Neural cell (in vitro differentiated cells): ENCODE data around the gene NKX3-2. TPM values are rescaled to one million over a fixed set of nuclear protein-coding genes. Genes with fewer than 3 reads are reported as not detected.

Experiments
- H2AFZ ChIP-seq: fragments of 200-600, 300-800 bp; sonication (generic), shearing (Covaris generic); 2 replicates; pipeline ENCODE4 v1.6.0; 2014; ENCODE audit warnings: low read depth, mild to moderate bottlenecking, antibody characterized with exemption, low read length, moderate library complexity
- H3F3A ChIP-seq: fragments of 200-600 bp; shearing (Covaris generic); 2 replicates; pipeline ENCODE4 v1.6.1; 2016; ENCODE audit warnings: mild to moderate bottlenecking, moderate library complexity, mixed read lengths, antibody characterized with exemption, low read length; ENCODE audit not compliant: insufficient read depth, poor library complexity, severe bottlenecking
- H3K27ac ChIP-seq: fragments of 200-600, 300-800 bp; sonication (generic), shearing (Covaris generic); 2 replicates; pipeline ENCODE4 v1.5.1; 2014; ENCODE audit warnings: mild to moderate bottlenecking, low read length, moderate library complexity
- H3K27me3 ChIP-seq: fragments of 300-800, 200-600 bp; sonication (generic), shearing (Covaris generic); 2 replicates; pipeline ENCODE4 v1.6.0; 2014; ENCODE audit warnings: mild to moderate bottlenecking, low read depth, low read length, moderate library complexity; ENCODE audit not compliant: insufficient read depth
- H3K36me3 ChIP-seq: fragments of 300-800, 200-600 bp; sonication (generic), shearing (Covaris generic); 2 replicates; pipeline ENCODE4 v1.5.1; 2014; ENCODE audit warnings: mild to moderate bottlenecking, antibody characterized with exemption, low read length, moderate library complexity; ENCODE audit not compliant: insufficient read depth
- H3K4me2 ChIP-seq: fragments of 300-800, 200-600 bp; sonication (generic), shearing (Covaris generic); 2 replicates; pipeline ENCODE4 v1.6.0; 2014; ENCODE audit warnings: mild to moderate bottlenecking, low read length
- H3K4me3 ChIP-seq: fragments of 300-800, 200-600 bp; sonication (generic), shearing (Covaris generic); 2 replicates; pipeline ENCODE4 v1.5.1; 2014; ENCODE audit warnings: mild to moderate bottlenecking, low read length, moderate library complexity
- H3K79me2 ChIP-seq: fragments of 200-600 bp; shearing (Covaris generic); replicated peaks from 2 replicates; pipeline ENCODE4 v1.6.0; 2014; ENCODE audit warnings: mild to moderate bottlenecking, low read length, moderate library complexity; ENCODE audit not compliant: insufficient read depth
- H3K9ac ChIP-seq: fragments of 300-800, 200-600 bp; sonication (generic), shearing (Covaris generic); 2 replicates; pipeline ENCODE4 v1.6.1; 2016; ENCODE audit warnings: mild to moderate bottlenecking, low read length, mixed read lengths
- H3K9me2 ChIP-seq: fragments of 200-600 bp; shearing (Covaris generic); 2 replicates; pipeline ENCODE4 v1.6.1; 2016; ENCODE audit warnings: mild to moderate bottlenecking, low read length, mixed read lengths; ENCODE audit not compliant: insufficient read depth
- H3K9me3 ChIP-seq: fragments of 200-600, 300-800 bp; sonication (generic), shearing (Covaris generic); 2 replicates; pipeline ENCODE4 v1.6.1; 2016; ENCODE audit warnings: mild to moderate bottlenecking, mixed run types, low read length, moderate library complexity, mixed read lengths
- H4K20me1 ChIP-seq: fragments of 200-600 bp; shearing (Covaris generic); 2 replicates; pipeline ENCODE4 v1.6.1; 2016; ENCODE audit warnings: mild to moderate bottlenecking, mixed run types; ENCODE audit not compliant: insufficient read depth
- EP300 ChIP-seq: fragments of 450-650 bp; conservative IDR thresholded peaks from 2 replicates; pipeline ENCODE4 v1.6.1; 2014; ENCODE audit warnings: antibody characterized with exemption, mild to moderate bottlenecking, moderate library complexity; ENCODE audit not compliant: poor library complexity, severe bottlenecking
- EZH2 ChIP-seq: fragments of 200-600, 300-800 bp; shearing (Covaris generic), sonication (generic); IDR thresholded peaks from 2 replicates; pipeline ENCODE4 v1.6.1; 2014; ENCODE audit warnings: antibody characterized with exemption, low read length, borderline replicate concordance, mild to moderate bottlenecking; ENCODE audit not compliant: insufficient read depth, poor library complexity, severe bottlenecking
- MXI1 ChIP-seq: fragments of 450-650 bp; conservative IDR thresholded peaks from 2 replicates; pipeline ENCODE4 v1.6.1; 2014; ENCODE audit warnings: antibody characterized with exemption, mild to moderate bottlenecking; ENCODE audit not compliant: poor library complexity, severe bottlenecking
- POLR2AphosphoS5 ChIP-seq: IDR thresholded peaks from 2 replicates; pipeline ENCODE4 v1.6.1; 2012
- RAD21 ChIP-seq: fragments of 450-650 bp; conservative IDR thresholded peaks from 2 replicates; pipeline ENCODE4 v1.6.1; 2014; ENCODE audit warnings: antibody characterized with exemption, mild to moderate bottlenecking, moderate library complexity
- SMC3 ChIP-seq: fragments of 450-650 bp; conservative IDR thresholded peaks from 2 replicates; pipeline ENCODE4 v1.6.1; 2014; ENCODE audit warnings: antibody characterized with exemption, mild to moderate bottlenecking, moderate library complexity; ENCODE audit not compliant: poor library complexity
- TAF1 ChIP-seq: IDR thresholded peaks from 2 replicates; pipeline ENCODE4 v1.6.1; 2012; ENCODE audit warnings: low read depth
- polyA plus RNA-seq: library from polyadenylated mRNA; depleted of rRNA; stranded (reverse); fragments of >200 nt; gene quantifications from 2 replicates; pipeline ENCODE4 v1.2.3, GENCODE V29; 2014
- TF ChIP-seq, protein P1 (sequence below): fragments of 450-650 bp; IDR thresholded peaks from 2 replicates; pipeline ENCODE4 v1.5.1; 2014; ENCODE audit warnings: antibody characterized with exemption, mild to moderate bottlenecking, moderate library complexity; ENCODE audit not compliant: poor library complexity, severe bottlenecking
- TF ChIP-seq, protein P2 (sequence below): IDR thresholded peaks from 2 replicates; pipeline ENCODE4 v1.6.1; 2012; ENCODE audit warnings: borderline replicate concordance

Gene NKX3-2
- polyA plus RNA-seq, 1 donor from 2014 or later, result not detected

- no peak overlapping the region for H3K4me2 ChIP-seq
- peak; percentile 77 for TF ChIP-seq EZH2
- TF ChIP-seq SMC3, result no peak
- H2AFZ ChIP-seq, result no peak overlapping the region
Measured at GRCh38 chr4:13531625-13531998, 12.7 kb downstream of the NKX3-2 start.

DNA sequence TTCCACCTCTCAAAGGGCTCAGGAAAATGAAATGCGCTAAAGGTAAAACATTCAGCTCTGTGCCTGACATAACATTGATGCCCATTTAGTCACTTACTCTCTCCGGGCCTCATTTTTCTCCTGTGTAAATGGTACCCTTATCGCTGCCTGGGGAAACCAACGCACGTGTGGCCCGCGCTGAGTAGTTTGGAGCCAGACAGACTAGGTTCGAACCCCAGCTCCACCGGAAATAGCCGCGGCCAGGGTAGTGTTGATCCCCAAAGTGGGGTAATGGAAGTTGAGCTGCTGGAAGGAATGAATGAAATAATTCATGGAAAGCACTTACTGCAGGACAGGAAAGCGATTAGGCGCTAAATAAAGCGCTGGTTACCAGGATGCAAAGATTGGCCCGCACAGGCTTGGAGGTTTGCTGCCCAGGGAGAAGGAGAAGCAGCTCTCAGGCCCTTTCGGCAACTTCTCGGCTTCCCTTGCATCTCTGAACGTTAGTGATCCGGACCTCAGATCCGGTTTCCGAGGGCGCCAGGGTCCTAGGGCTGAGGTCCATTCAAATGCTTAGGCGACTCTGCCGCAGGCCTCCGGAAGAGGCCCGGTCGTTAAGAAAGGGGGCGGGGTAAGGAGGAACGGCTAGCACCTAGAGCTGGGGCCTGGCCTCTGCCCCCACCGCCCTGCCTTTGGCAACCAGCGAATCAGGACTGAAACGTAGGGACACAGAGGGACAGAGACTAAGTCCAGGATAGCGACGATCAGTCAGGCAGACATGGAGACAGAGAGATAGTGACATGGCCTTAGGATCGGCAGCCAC, 13.3 kb downstream of the NKX3-2 start:
- H3K4me3 ChIP-seq, result no peak overlapping the region
- no peaks in the 10 kb centered on the region for H4K20me1 ChIP-seq
- H3K4me2 ChIP-seq, result no peak overlapping the region
- TF ChIP-seq, protein P1, sequence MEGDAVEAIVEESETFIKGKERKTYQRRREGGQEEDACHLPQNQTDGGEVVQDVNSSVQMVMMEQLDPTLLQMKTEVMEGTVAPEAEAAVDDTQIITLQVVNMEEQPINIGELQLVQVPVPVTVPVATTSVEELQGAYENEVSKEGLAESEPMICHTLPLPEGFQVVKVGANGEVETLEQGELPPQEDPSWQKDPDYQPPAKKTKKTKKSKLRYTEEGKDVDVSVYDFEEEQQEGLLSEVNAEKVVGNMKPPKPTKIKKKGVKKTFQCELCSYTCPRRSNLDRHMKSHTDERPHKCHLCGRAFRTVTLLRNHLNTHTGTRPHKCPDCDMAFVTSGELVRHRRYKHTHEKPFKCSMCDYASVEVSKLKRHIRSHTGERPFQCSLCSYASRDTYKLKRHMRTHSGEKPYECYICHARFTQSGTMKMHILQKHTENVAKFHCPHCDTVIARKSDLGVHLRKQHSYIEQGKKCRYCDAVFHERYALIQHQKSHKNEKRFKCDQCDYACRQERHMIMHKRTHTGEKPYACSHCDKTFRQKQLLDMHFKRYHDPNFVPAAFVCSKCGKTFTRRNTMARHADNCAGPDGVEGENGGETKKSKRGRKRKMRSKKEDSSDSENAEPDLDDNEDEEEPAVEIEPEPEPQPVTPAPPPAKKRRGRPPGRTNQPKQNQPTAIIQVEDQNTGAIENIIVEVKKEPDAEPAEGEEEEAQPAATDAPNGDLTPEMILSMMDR, result no peak
- no peak for TF ChIP-seq MXI1
- no peak for TF ChIP-seq POLR2AphosphoS5
- TF ChIP-seq SMC3, result no peak
- TF ChIP-seq EZH2, result no peak
- TF ChIP-seq EP300, result no peak
- no peak for TF ChIP-seq RAD21
- TF ChIP-seq, protein P2, sequence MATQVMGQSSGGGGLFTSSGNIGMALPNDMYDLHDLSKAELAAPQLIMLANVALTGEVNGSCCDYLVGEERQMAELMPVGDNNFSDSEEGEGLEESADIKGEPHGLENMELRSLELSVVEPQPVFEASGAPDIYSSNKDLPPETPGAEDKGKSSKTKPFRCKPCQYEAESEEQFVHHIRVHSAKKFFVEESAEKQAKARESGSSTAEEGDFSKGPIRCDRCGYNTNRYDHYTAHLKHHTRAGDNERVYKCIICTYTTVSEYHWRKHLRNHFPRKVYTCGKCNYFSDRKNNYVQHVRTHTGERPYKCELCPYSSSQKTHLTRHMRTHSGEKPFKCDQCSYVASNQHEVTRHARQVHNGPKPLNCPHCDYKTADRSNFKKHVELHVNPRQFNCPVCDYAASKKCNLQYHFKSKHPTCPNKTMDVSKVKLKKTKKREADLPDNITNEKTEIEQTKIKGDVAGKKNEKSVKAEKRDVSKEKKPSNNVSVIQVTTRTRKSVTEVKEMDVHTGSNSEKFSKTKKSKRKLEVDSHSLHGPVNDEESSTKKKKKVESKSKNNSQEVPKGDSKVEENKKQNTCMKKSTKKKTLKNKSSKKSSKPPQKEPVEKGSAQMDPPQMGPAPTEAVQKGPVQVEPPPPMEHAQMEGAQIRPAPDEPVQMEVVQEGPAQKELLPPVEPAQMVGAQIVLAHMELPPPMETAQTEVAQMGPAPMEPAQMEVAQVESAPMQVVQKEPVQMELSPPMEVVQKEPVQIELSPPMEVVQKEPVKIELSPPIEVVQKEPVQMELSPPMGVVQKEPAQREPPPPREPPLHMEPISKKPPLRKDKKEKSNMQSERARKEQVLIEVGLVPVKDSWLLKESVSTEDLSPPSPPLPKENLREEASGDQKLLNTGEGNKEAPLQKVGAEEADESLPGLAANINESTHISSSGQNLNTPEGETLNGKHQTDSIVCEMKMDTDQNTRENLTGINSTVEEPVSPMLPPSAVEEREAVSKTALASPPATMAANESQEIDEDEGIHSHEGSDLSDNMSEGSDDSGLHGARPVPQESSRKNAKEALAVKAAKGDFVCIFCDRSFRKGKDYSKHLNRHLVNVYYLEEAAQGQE, result no peak
- TF ChIP-seq TAF1, result no peak
- H3F3A ChIP-seq, result no peaks in the 10 kb centered on the region
- no peak overlapping the region for H2AFZ ChIP-seq
- no peaks in the 10 kb centered on the region for H3K9me2 ChIP-seq
- no peak overlapping the region for H3K27ac ChIP-seq
- no peak overlapping the region for H3K9ac ChIP-seq
- H3K9me3 ChIP-seq, result no peaks in the 10 kb centered on the region
- H3K79me2 ChIP-seq, result no peaks in the 10 kb centered on the region
- H3K27me3 ChIP-seq, result peaks cover 99% of the 10 kb centered on the region
- H3K36me3 ChIP-seq, result no peaks in the 10 kb centered on the region

More at GRCh38 chr4:13531625-13531998, 12.7 kb downstream of the NKX3-2 start:
- no peaks in the 10 kb centered on the region for H3K36me3 ChIP-seq
- H3K27me3 ChIP-seq, result peaks cover 99% of the 10 kb centered on the region
- H3K4me3 ChIP-seq, result no peak overlapping the region
- no peaks in the 10 kb centered on the region for H3K9me2 ChIP-seq
- no peaks in the 10 kb centered on the region for H3K79me2 ChIP-seq
- no peaks in the 10 kb centered on the region for H4K20me1 ChIP-seq
- H3K27ac ChIP-seq, result no peak overlapping the region
- H3F3A ChIP-seq, result no peaks in the 10 kb centered on the region
- H3K9me3 ChIP-seq, result no peaks in the 10 kb centered on the region
- H3K9ac ChIP-seq, result no peak overlapping the region
